ENCODE measurements around the gene NRXN3. TPM values are rescaled to one million over a fixed set of nuclear protein-coding genes. Genes with fewer than 3 reads are reported as not detected.

The NRXN3 gene
- total and polyA plus RNA-seq, 11 donors = 0.19 to 2.2 (median 1.1) TPM

DNA sequence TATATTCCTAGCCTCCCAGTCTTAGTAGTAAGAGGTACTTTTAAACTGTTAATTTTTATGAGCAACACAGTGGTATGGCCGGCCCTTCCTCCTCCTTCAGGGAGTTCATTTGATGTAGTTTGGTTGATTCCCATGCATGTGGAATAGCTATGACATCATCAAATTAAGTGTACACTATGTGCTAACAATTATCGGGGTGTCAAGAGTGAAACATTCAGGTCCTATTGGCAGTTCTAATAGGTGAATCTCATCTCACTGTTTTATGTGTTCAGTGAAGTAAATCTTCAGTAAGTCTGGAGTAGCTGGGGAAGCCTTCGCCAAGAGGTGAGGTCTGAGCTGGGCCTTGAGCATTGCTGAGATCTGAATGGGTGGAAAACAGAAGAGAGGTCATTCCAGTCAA, 1384.6 kb downstream of the NRXN3 start:
- Histone ChIP-seq H3K27me3 (no peaks in the 10 kb centered on the region), H3K36me3 (no peaks in the 10 kb centered on the region), H3K9me3 (peaks cover 0 to 5% (median 0%) of the 10 kb centered on the region in 12 donors), H3K4me1 (no peaks in the 10 kb centered on the region), H3K4me3 (no peak overlapping the region), H3K27ac (no peak overlapping the region)
- intact Hi-C loops (cut with DNase I) = no loop called here
- DNase-seq (no peak), ATAC-seq (no peak)
- TF ChIP-seq POLR2A (IDR thresholded peaks at IDR 0.05) = no peak
- TF ChIP-seq, protein P1, sequence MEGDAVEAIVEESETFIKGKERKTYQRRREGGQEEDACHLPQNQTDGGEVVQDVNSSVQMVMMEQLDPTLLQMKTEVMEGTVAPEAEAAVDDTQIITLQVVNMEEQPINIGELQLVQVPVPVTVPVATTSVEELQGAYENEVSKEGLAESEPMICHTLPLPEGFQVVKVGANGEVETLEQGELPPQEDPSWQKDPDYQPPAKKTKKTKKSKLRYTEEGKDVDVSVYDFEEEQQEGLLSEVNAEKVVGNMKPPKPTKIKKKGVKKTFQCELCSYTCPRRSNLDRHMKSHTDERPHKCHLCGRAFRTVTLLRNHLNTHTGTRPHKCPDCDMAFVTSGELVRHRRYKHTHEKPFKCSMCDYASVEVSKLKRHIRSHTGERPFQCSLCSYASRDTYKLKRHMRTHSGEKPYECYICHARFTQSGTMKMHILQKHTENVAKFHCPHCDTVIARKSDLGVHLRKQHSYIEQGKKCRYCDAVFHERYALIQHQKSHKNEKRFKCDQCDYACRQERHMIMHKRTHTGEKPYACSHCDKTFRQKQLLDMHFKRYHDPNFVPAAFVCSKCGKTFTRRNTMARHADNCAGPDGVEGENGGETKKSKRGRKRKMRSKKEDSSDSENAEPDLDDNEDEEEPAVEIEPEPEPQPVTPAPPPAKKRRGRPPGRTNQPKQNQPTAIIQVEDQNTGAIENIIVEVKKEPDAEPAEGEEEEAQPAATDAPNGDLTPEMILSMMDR (IDR thresholded peaks at IDR 0.05) = no peak
- WGBS, 4 donors = 86 to 90% (median 89%) methylated on average over 3 of the region's 3 CpGs

DNA sequence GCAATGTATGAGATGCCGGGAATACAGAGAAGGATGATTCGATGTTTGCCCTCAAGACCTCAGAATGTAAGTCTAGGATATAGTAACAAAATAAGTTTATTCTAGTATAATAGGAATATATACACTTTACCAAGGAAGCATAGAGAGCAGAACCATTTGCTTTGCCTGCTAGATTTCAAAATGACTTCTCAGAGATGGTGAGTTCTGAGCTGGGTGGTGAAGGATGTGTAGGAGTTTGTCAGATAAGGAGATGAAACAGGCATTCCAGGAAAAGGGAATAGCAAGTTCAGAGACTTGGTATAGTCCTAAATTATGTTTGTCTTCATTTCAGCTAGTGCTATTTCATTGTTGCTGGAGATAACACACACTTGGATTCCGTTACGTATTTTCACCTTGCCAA, 1385.3 kb downstream of the NRXN3 start:
- Histone ChIP-seq H3K27me3 (no peaks in the 10 kb centered on the region), H3K9me3 (peaks cover 0 to 5% (median 0%) of the 10 kb centered on the region in 12 donors), H3K36me3 (no peaks in the 10 kb centered on the region), H3K4me3 (no peak overlapping the region), H3K27ac (no peak overlapping the region), H3K4me1 (no peaks in the 10 kb centered on the region)
- ATAC-seq = no peak
- intact Hi-C loops (cut with DNase I) = no loop called here
- TF ChIP-seq, protein P1 (IDR thresholded peaks at IDR 0.05) = no peak
- TF ChIP-seq POLR2A (IDR thresholded peaks at IDR 0.05) = no peak
- DNase-seq = no peak
- 89 to 98% (median 92%) methylated on average over 4 of the region's 4 CpGs for WGBS, 4 donors

DNA sequence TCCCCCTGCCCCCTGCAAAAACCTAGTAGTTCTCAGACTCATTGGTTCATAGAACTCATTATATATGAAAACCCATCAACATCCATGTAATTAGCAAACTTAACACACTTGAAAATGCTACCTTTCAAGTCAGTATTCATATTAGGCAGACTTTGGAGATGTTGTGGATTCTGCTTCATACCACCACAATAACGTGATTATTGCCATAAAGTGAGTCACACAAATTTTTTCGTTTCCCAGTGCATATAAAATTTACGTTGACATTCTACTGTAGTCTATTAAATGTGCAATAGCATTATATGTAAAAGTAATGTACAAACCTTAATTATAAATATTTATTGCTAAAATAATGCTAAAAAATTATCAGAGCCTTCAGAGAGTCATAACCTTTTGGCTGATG, 1387.1 kb downstream of the NRXN3 start:
- Histone ChIP-seq H3K4me3 (no peak overlapping the region), H3K27ac (no peak overlapping the region), H3K36me3 (no peaks in the 10 kb centered on the region), H3K4me1 (no peaks in the 10 kb centered on the region), H3K27me3 (no peaks in the 10 kb centered on the region), H3K9me3 (peaks cover 0 to 5% (median 0%) of the 10 kb centered on the region in 12 donors)
- WGBS, 4 donors = 87 to 89% (median 88%) methylated on average over 3 of the region's 3 CpGs
- DNase-seq = no peak
- TF ChIP-seq, protein P1 (IDR thresholded peaks at IDR 0.05) = no peak
- TF ChIP-seq POLR2A (IDR thresholded peaks at IDR 0.05) = no peak
- no peak for ATAC-seq
- intact Hi-C loops (cut with DNase I) = no loop called here

DNA sequence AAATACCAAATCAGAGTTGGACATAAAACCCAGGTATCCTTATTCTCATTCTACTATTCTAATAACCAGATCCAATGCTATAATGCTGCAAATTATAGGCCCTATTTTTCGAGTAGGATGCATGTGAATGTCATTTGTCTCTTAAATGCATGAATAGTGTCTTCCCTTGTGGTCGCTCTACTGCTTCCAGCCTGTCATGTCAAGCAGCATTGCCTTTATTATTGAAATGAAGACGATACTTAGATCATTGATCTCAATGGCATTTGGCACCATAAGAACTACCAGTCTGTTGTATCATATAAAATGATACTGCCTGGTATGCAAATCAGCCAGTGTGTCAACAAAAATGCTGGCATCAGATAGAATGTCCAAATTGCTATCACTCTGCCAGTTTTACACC, 1392.0 kb downstream of the NRXN3 start:
- H3K36me3 ChIP-seq = no peaks in the 10 kb centered on the region
- H3K4me3 ChIP-seq = no peak overlapping the region
- H3K27me3 ChIP-seq = no peaks in the 10 kb centered on the region
- intact Hi-C loops (cut with DNase I) = no loop called here
- no peak overlapping the region for H3K27ac ChIP-seq
- H3K9me3 ChIP-seq = peaks cover 0 to 3% (median 0%) of the 10 kb centered on the region in 12 donors
- TF ChIP-seq, protein P1 (IDR thresholded peaks at IDR 0.05) = no peak
- no peak for TF ChIP-seq POLR2A (IDR thresholded peaks at IDR 0.05)
- no peak for ATAC-seq
- H3K4me1 ChIP-seq = no peaks in the 10 kb centered on the region
- DNase-seq = no peak
- 87 to 93% (median 90%) methylated on average over 3 of the region's 3 CpGs for WGBS, 4 donors

Measured in heart left ventricle (tissue), 16 donors.